GM12891 (cell line): ENCODE data around the gene DNAH7.

Source experiments
- DNase-seq: peaks from one replicate; pipeline ENCODE4 v3.0.0; 2011; ENCODE audit warnings: low spot score; ENCODE audit not compliant: insufficient read length
- FAIRE-seq: peaks from 2 replicates; lab custom pipeline; 2011; peaks lifted over from hg19 to GRCh38; lab: Jason Lieb, UNC
- PAX5 ChIP-seq: IDR thresholded peaks from 2 replicates; pipeline ENCODE4 v1.6.1; 2011; ENCODE audit warnings: low read length, moderate library complexity, mild to moderate bottlenecking; ENCODE audit not compliant: insufficient read depth, severe bottlenecking
- POLR2A ChIP-seq: IDR thresholded peaks from 2 replicates; pipeline ENCODE4 v1.6.1; 2011; ENCODE audit warnings: low read depth, low read length, control low read depth
- POLR2AphosphoS5 ChIP-seq: IDR thresholded peaks from 2 replicates; pipeline ENCODE4 v1.6.1; 2011; ENCODE audit warnings: low read depth, low read length, control low read depth
- POU2F2 ChIP-seq: IDR thresholded peaks from 2 replicates; pipeline ENCODE4 v1.6.1; 2011; ENCODE audit warnings: low read depth, mild to moderate bottlenecking, control low read depth, low read length, moderate library complexity
- SPI1 ChIP-seq: IDR thresholded peaks from 2 replicates; pipeline ENCODE4 v1.6.1; 2011; ENCODE audit warnings: low read depth, low read length, control low read depth
- TAF1 ChIP-seq: IDR thresholded peaks from 2 replicates; pipeline ENCODE4 v1.6.1; 2011; ENCODE audit warnings: low read depth, low read length, control low read depth

DNAH7 gene

GRCh38 chr2:195859513-195859912, 209.1 kb downstream of the DNAH7 start:
- no peak for FAIRE-seq
- TF ChIP-seq POLR2AphosphoS5 (no peak), POU2F2 (no peak), PAX5 (no peak), SPI1 (no peak), TAF1 (no peak), POLR2A (no peak)
- DNase-seq = no peak

- TF ChIP-seq POLR2AphosphoS5 (no peak), TAF1 (no peak), SPI1 (no peak), POLR2A (no peak), PAX5 (no peak), POU2F2 (no peak)
- FAIRE-seq = no peak
- DNase-seq = no peak
Measured at GRCh38 chr2:195857132-195857531, 211.5 kb downstream of the DNAH7 start.

- DNase-seq = no peak
- TF ChIP-seq PAX5 (no peak), TAF1 (no peak), POLR2AphosphoS5 (no peak), POLR2A (no peak), POU2F2 (no peak), SPI1 (no peak)
- FAIRE-seq = no peak
Measured at GRCh38 chr2:195850764-195851163, 217.9 kb downstream of the DNAH7 start.

GRCh38 chr2:195848119-195848899, 220.3 kb downstream of the DNAH7 start:
- DNase-seq (no peak), FAIRE-seq (no peak)
- TF ChIP-seq POLR2A = no peak
- no peak for TF ChIP-seq TAF1
- no peak for TF ChIP-seq PAX5
- TF ChIP-seq SPI1 = no peak
- no peak for TF ChIP-seq POU2F2
- TF ChIP-seq POLR2AphosphoS5 = no peak

- no peak for FAIRE-seq
- TF ChIP-seq POLR2A (no peak), POLR2AphosphoS5 (no peak), PAX5 (no peak), TAF1 (no peak), SPI1 (no peak), POU2F2 (no peak)
Measured at GRCh38 chr2:195842932-195843331, 225.7 kb downstream of the DNAH7 start.

GRCh38 chr2:195838002-195838401, 230.6 kb downstream of the DNAH7 start:
- no peak for DNase-seq
- FAIRE-seq = no peak
- TF ChIP-seq POLR2AphosphoS5 (no peak), POU2F2 (no peak), SPI1 (no peak), TAF1 (no peak), PAX5 (no peak), POLR2A (no peak)

More at GRCh38 chr2:195842932-195843331, 225.7 kb downstream of the DNAH7 start:
- DNase-seq = no peak

- no peak for DNase-seq
Measured at GRCh38 chr2:195836002-195836401, 232.6 kb downstream of the DNAH7 start.

GRCh38 chr2:195834836-195835235, 233.8 kb downstream of the DNAH7 start:
- no peak for FAIRE-seq
- no peak for TF ChIP-seq POU2F2
- no peak for TF ChIP-seq TAF1
- TF ChIP-seq POLR2A = no peak
- no peak for TF ChIP-seq PAX5
- no peak for TF ChIP-seq POLR2AphosphoS5
- no peak for TF ChIP-seq SPI1

More at GRCh38 chr2:195836002-195836401, 232.6 kb downstream of the DNAH7 start:
- no peak for TF ChIP-seq POU2F2
- TF ChIP-seq POLR2A = no peak
- TF ChIP-seq TAF1 = no peak
- TF ChIP-seq PAX5 = no peak
- TF ChIP-seq POLR2AphosphoS5 = no peak
- TF ChIP-seq SPI1 = no peak
- FAIRE-seq = no peak

GRCh38 chr2:195830968-195831950, 237.4 kb downstream of the DNAH7 start:
- FAIRE-seq (no peak), DNase-seq (no peak)
- TF ChIP-seq TAF1 (no peak), POLR2A (no peak), SPI1 (no peak), POU2F2 (no peak), POLR2AphosphoS5 (no peak), PAX5 (no peak)

More at GRCh38 chr2:195834836-195835235, 233.8 kb downstream of the DNAH7 start:
- DNase-seq = no peak
